Activated CD4-positive, alpha-beta T cell treated with anti-CD3 and anti-CD28 coated beads for 4 hours (primary cell): ENCODE results near the gene PREP.

Experiments
- DNase-seq, 2 donors: peaks; one replicate each; pipeline ENCODE4 v3.0.0-alpha.2; 2020

PREP gene

DNA sequence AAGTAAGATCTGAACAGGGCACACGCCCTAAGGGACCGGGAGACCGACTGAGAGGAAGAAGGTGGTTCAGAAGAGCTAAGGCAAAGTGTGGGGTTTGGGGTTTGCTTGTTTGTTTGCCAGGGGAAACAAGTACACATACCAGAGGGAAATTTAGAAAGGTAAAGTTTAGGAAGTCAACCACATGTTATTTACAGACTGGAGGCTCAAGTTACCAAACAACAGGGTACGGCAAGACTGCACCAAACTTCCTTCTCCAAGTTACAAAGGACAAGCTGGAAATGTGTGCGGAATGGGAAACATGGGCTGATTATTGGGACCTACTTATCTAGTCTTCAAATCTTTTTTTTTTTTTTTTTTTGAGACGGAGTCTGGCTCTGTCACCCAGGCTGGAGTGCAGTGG, 11.2 kb downstream of the PREP start:
- no peak for DNase-seq

DNA sequence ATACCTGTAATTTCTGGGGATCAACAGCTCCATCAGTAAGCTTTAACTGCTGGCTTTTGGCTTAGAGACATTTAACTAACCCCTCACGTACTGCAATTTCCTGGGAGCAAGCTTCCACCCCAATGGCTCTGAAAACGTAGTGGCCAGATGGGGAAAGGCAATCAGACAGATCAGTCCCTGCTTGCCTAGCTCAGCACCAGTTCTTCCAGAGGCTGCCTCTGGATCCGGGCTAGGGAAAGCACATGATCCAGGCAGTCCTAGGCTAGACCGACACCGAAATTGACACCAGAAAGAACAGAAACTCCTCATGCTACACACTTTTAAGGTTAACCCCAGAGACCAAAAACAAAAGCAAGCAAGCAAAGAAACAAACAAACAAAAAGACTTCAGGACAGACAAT, 13.3 kb downstream of the PREP start:
- no peak for DNase-seq

DNA sequence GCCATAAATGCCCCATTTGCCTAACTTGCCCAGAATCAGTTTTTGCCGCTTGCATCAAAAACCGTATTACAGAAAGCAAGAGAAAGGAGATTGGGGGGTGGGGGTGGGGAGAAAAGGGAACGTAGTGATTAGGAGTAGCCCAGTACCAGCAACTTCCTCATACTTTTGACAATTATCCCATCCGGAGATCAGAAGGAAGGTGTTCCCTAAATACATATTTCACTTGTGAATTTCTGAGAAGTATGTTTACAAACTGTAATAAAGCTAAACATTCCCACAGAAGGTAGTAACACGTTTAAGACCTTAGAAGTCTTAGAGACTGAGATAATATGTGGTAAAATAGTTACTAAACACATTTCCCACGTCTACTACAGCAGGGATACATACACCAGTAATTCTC, 14.5 kb downstream of the PREP start:
- DNase-seq = no peak

DNA sequence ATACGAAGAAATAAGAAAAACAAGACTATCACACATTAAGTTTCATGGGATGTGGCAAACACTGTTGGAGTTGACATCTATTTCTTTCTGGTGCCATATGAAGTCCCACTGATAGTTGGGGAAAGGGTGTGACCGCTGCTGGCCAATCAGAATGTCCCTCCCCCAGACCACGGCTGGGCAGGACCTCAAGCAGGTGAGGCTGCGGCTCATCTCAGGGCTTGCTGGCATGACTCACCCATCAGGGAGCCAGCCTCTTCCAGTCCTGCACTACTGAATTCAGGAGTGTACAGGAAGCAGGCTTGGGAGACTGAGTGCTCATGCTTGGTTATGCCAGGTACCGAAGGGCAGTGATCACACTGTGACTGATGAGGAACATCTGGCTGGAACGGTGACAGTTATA, 18.9 kb downstream of the PREP start:
- DNase-seq = no peak

DNA sequence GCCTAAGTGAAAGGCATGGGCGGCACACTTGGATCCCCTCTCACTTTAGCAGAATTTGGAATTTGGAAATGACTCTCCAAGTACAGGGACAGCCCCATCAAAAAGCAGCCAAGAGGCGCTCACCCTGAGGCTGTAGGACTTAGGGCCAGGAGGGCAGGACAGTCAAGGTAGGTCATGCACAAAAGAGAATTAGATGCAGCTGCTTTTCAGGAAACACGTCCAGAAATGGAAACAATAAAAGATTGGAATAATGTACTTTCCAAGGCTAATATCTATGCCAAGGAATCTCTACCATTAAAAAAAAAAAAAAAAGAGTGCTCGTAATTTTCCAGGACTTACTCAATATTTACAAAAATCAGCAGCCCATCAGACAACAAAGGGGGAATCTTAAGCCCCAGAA, 19.9 kb downstream of the PREP start:
- DNase-seq = no peak

DNA sequence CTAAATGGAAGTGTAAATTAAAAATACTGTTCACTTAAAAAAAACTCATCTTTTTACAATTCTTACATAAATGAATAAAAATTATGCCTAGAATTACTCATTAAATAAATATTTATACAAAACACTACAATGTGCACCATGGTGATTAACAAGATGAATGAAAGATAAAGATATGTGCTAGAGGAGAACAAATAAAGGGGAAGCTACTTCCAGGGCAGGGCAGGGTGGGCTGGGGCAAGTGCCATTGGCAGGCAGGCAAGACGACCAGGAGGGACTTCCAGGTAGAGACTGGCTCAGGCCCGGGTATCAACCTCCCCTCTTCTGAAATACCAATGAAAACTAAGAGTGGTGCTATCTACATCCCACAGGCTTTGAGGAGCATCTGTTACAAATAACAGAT, 20.4 kb downstream of the PREP start:
- DNase-seq = no peak

DNA sequence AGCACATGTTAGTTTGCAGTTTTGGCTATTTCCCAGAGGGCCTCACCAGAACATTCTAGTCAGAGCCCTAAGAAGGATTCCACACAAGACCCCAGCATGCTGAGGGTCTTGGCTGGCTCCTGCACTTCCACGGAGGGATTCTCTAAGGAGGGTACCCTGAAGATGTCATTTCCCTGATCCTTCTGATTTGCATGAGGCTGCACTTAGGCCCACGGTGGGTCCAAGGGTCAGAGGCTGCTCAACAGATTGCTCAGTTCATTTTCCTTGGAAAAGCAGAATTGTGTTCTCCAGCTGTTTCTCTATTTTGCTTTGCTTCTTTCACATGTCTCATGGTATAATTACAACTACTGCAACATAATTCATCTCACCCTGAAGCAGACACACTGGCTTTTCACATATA, 22.2 kb downstream of the PREP start:
- DNase-seq = no peak

DNA sequence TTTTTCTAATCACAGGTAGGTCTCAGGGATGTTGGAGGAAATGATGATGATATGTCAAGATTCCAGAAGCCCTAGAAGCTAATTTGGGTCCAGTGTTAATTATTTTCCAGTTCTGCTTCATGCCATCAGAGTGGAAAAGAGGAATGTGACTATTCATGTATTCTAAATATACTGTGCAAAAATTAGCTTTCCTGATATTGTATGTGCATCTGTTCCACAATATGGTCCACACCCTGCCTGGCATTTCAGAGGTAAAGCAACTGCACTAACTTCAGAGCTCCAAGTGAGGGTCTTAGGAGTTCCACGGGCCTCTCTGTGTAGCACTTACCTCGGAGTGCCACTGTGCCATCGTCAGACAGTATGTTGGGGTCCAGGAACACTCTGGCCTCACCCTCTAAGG, 27.1 kb downstream of the PREP start:
- no peak for DNase-seq

DNA sequence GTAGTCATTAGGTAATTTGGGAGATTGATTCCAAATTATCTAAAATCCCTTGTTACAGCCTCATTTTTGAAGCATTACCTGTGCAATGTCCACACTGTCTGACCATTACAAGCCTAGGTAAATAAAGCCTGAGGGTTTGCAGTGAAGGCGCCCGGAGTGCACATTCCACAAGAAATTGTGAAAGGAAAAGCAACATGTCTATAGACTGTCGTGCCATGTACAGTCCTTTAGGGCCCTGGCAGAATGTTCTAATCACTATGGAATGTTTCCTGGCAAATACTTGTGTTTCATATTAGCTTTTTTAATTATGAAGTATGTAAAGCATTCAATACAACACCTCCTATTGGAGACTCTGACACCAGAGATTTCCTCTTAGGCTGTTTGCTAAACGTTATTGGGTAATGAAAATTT, 28.9 kb downstream of the PREP start:
- no peak for DNase-seq

DNA sequence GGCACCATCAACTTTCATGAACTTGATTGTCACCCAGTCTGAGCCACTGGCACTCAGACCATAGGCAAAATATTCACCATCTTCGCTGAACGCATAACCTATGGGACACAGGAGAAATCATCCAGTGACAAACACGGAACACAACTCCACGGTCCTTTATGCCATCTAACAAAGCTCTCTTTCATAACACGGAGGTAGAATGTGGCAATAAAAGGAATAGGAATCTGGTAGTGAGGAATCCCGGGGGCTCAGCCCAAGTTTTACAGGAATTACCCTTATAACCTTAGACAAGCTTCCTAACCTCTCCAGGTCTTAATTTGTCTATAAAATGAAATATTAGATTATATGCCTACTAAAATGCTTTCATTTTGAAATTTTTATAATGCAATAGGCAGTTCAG, 29.4 kb downstream of the PREP start:
- no peak for DNase-seq

DNA sequence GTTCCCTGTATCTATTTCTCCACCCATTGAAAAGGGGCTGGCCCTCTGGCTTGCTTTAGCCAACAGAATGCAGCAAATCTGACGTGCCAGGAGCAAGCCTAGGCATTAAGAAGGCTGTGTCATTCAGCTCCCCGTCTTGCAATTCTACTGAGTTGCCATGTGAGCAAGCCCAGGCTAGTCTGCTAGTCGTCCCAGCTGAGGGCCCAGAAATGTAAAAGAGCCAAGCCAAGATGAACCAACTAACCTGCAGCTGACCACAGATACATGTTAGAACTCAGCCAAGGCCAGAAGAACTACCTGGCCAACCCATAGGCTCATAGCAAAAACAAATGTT, 30.1 kb downstream of the PREP start:
- no peak for DNase-seq

DNA sequence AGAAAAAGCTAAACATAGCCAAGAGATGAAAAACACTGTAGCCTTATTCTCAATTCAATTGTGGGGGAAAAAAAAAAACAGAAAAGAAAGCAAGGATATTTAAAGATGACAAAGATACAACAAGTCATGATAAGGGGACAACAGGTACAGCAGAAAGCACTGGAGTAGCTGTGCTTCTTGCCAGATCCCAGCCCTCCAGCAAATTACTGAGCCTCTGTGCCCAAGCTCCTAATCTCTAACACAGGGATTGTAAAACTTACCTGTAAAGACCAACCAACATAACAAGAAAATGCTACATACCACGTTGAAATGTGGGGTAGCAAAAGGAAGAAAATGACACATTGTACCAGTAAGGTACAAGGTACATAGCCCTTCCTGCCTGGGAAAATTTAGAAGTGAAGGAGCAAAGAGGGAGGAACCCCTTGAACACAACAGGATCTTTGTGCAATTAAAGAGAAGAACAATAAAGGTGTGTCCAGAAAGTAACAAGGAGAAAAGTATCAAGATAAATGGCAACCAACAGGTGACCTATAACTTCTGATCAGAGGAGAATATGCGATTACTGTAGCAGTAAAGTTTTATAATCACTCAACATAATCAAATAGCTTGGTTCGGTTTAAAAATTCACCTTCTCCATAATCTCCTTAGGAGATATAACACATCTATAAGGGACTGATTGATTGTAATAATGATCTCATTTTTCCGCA, 30.6 kb downstream of the PREP start:
- no peak for DNase-seq

DNA sequence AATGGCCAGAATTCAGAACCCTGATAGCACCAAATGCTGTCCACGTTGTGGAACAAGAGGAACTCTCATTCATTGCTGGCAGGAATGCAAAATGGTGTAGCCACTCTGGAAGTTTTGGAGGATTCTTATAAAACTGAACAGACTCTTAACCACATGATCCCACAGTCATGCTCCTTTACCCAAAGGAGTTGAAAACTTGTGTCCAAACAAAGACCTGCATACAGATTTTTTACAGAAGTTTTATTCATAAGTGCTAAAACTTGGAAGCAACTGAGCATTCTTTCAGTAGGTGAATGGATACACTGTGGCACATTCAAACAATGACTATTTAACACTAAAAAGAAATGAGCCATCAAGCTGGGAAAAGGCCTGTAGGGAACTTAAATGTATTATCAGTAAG, 32.5 kb downstream of the PREP start:
- DNase-seq = no peak

DNA sequence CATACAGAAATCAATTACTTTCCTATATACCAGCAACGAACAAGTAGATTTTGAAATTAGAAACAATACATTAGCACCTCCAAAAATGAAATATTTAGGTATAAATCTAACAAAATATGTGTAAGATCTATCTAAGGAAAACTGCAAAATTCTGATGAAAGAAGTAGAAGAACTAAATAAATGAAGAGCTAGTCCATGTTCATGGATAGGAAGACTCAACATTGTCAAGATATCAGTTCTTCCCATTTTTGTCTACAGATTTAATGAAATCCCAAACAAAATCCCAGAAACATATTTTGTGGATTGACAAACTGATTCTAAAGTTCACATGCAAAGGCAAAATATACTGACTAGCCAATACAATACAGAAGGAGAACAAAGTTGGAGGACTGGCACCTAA, 33.7 kb downstream of the PREP start:
- no peak for DNase-seq

DNA sequence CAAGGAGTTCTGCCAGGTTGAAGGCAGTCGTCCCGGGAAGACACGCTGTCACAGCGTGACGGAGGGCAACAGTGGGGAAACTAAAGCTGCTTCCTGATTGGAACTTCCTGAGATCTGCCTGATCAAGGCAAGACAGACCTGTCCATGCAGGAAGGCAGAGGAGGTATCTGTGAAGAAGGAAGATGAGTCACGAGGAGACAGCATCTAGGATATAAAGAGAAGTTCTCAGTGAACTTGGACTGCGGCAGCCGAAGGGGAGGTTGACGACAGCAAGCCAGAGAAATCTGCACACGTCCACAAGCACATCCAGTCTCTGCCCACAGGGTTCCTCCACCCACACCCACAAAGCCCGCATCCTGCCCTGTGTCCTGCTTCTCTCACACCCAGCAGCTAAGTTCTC, 38.6 kb downstream of the PREP start:
- DNase-seq = no peak

DNA sequence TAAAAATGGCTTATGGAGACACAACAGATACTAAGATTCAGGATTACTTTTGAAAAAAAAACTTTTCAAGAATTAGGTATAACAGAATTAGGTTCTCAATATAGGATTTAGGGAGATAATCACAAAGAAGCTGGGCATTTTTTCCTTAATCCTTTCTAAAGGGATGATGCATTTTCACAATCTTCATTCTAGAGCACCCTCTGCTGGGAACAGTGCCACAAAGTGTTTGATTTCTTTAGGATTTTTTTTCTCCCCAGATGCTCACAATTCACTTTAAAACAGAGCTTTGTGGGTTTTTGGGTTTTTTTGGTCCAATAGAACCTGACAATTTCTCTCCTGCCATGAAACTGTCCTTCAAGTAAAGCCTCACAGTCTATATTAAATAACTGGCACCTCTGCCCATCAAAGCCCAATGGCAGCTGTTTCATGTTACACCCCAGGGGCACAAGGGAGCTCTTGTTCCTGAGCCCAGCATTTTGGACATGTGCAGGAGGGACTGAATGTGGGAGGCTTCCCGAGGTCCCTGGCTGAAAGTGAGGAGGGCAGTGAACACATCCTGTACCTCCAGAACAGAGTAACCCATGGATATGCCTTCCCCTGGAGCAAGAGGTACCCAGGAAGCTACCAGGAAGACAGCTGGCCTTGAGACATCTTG, 39.7 kb downstream of the PREP start:
- no peak for DNase-seq

DNA sequence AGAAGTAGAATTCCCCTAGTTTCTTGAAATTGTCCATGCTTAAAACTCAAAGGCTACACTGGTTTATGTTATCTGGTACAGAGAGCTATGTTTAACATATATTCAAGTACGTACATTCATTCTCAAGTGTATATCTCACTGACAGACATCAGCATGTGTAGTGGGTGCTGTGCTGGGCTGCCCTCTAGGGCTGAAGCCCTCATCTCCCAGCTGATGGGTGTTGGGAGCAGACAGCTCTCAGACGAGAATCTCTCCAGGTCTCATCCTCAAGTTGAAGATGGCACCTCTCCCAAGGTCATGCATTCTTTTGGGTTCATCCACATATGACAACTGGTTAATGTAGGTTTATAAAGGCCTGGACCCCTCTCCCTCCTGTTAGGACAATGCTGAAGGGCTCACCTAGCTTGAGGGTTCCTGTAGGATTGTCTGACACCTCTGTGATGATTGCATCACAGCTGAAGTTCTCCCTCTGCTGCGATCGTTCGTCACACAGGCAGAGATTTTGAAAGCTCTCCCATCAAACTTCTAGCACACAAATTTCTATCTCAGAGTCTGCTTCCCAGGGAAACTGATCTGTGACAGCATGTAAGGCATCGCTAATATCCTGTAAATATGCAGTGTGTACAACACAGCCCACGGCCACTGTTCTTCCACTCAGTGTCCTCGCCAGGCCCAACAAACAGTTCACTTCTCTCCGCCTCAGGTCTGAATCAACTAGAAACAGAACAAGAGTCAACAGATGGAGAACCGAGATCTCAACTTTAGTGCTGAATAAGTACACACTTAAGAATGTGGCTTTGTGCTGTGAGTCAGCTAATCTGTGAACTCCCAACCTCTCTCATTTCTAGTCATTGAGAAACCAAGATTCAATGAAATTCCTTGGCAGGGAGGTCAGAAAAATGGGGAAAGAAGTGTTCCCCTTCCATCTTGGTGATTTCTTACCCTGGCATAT, 43.2 kb downstream of the PREP start:
- DNase-seq = no peak

DNA sequence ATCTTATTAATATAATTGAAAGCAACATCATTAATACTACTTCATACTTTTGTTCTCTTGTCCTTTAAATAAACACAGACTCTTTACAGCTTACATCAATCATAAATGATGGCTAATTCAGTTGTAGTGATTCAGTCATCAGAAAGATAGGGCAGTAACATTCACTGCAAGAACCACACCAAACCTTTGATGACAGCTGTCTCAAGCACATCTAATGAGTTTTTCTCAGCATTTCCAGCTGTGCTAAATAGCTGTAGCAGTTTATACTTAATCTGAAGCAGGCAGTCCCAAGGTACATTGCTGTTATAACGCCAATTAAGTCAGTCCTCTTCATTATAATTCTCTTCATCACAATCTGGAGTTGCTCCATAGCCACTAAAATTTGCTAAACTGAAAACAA, 45.7 kb downstream of the PREP start:
- no peak for DNase-seq

DNA sequence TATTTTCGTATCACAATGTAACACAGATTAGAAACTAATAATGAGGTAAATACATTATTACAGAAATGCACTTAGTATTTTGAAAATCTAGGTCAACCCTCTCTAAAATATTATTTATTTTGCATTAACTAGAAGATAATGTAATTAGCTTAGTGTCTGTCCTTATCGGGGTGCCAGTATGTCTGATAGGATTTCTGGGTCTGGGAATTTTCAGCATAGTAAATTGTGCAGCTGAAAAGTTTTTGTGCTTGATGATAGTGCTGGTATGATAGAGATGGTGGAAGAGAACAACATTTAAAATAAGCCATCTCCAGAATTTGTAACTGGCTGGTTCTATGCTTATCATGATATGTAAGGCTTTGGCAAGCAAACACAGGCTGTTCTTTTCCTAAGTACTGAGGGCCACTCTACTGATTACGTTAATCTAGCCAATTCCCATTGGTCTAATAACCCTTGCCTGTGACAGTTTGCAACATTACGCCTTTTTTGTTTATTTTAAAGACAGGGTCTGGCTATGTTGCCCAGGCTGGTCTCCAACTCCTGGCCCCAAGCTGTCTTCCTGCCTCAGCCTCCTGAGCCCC, 50.8 kb downstream of the PREP start:
- no peak for DNase-seq

DNA sequence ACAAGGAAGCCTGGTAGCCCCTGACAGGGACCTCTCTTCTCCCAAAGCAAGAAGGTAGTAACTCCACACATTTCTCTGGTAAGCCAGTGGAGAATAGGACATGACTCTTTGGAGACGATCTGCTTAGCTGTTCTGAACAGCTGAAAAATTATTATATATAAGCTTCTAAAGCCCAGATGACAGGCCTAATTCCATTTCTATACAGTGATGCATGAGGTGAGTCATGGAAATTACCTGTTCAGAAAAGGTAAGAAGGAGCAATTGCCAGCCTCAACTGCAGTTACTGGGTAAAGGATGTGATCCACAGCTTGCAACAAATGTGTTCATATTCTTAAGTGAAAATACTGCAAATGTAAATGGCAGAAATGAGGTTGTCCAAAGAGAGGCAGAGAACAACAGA, 54.0 kb downstream of the PREP start:
- DNase-seq = no peak

DNA sequence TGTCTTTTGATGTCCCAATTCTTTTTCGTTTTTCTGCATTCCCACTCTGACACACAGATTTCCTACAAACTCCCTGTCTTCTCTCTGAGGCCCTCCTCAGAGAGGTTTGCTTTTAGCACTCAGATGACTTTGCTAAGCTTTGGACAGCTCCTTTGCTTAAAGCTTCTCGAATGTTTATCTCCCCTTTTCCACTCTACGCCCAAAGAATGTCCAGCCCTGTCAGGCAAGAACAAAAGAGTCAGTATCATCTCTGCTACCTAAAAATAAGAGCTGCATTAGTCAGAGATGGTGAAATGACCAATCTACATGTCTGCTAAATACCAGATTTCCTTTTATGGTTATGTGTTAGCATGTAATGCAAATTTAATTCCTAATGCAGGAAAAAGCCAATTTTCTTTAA, 56.8 kb downstream of the PREP start:
- DNase-seq = no peak

DNA sequence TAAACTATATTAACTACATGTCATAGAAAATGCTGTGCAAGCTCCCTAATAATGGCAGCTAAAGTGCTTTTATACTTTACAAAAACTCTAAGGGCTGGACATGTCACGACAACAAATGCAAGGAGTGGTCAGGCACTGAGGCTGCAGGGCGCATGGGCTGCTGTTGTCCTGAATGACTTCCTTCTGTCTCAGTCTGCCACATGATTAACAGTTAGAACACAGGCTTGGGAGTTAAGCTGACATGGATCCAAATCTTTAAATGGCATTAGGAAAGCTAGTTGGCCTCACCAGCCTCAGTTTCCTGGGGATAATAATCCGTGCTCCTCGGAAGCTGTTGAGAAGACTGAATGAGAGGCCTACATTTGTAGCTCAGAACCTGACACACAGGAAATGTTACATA, 57.4 kb downstream of the PREP start:
- no peak for DNase-seq

DNA sequence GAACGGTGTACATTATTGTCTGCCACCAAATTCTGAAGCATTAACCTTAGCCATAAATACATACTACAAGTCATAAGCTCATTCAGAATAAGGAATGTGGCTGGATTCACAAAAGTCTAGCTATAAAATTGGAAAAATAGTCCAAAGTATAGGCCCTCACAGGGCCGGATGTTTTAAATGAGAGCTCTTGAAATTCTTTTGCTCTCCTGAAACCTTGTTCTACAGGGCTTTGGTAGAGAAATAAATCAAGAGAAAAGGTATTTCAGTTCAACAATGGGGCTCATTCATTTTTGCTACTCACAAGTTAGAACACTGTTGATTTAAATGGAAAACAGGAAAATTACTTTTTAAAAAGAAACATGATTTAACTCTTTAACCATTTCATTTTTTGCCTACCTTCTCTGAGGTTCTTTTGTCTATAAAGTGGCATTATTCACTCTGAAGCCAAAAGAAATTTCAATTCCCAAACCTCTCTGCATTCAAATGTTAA, 58.0 kb downstream of the PREP start:
- DNase-seq = no peak
